Measurements from ENCODE around the gene EFNA1.
A peak's percentile ranks its signal among the peaks of the same experiment; 100 is the strongest.
"Not testable (repeated sequence)": the region's sequence is repeated elsewhere in the genome, so short reads cannot be mapped to it uniquely, and the experiment has no call there.

EFNA1 gene

GRCh38 chr1:155125946-155126555 lies 1.6 kb upstream of the EFNA1 start:
- no peak for DNase-seq

GRCh38 chr1:155126556-155127104 lies 1.0 kb upstream of the EFNA1 start:
- DNase-seq = peak; percentile 54

- DNase-seq = no peak
These were observed 485 bp downstream of the EFNA1 start for GRCh38 chr1:155127967-155128754.

- no peak for DNase-seq
These were observed 1.2 kb downstream of the EFNA1 start for GRCh38 chr1:155128755-155129473.

- DNase-seq = no peak
These were observed 2.8 kb downstream of the EFNA1 start for GRCh38 chr1:155130272-155131006.

- no peak for DNase-seq
These were observed 3.6 kb downstream of the EFNA1 start for GRCh38 chr1:155131285-155131684.

GRCh38 chr1:155131856-155132255 lies 4.2 kb downstream of the EFNA1 start:
- no peak for DNase-seq

GRCh38 chr1:155133799-155134281 lies 6.2 kb downstream of the EFNA1 start:
- no peak for DNase-seq

- DNase-seq = no peak
These were observed 6.6 kb downstream of the EFNA1 start for GRCh38 chr1:155134322-155134721.

GRCh38 chr1:155134880-155135414 lies 7.3 kb downstream of the EFNA1 start:
- peak; percentile 69 for DNase-seq

GRCh38 chr1:155135415-155136028 lies 7.8 kb downstream of the EFNA1 start, which contains the start of gene SLC50A1:
SLC50A1 (plus strand) TSS chr1:155135852; CDS start chr1:155135912, 60 bp downstream.
- peak; percentile 93 for DNase-seq

- no peak for DNase-seq
These were observed 9.1 kb downstream of the EFNA1 start for GRCh38 chr1:155136748-155137147.

GRCh38 chr1:155137154-155137949 lies 9.7 kb downstream of the EFNA1 start:
- DNase-seq = no peak

GRCh38 chr1:155139895-155140629 lies 12.4 kb downstream of the EFNA1 start, which contains the start of gene DPM3:
DPM3 (minus strand) TSS chr1:155140531; CDS start chr1:155140240, 291 bp downstream.
- DNase-seq = peak; percentile 92

GRCh38 chr1:155140630-155140953 lies 12.9 kb downstream of the EFNA1 start:
- no peak for DNase-seq

- DNase-seq = no peak
These were observed 14.1 kb downstream of the EFNA1 start for GRCh38 chr1:155141749-155142148.

- DNase-seq = no peak
These were observed 17.8 kb downstream of the EFNA1 start for GRCh38 chr1:155145491-155145890.

- not testable (repeated sequence) for DNase-seq
These were observed 28.4 kb downstream of the EFNA1 start for GRCh38 chr1:155155996-155156643.

GRCh38 chr1:155158991-155159390 lies 31.3 kb downstream of the EFNA1 start:
- no peak for DNase-seq

GRCh38 chr1:155160128-155160527 lies 32.5 kb downstream of the EFNA1 start:
- no peak for DNase-seq

All from activated naive CD4-positive, alpha-beta T cell treated with anti-CD3 and anti-CD28 coated beads, Interleukin-2, amount 50 U/mL, for 16 hours (primary cell).